HG03060 (cell line): Measurements from ENCODE around the gene LHFPL6.
"Not testable (repeated sequence)": the region's sequence is repeated elsewhere in the genome, so short reads cannot be mapped to it uniquely, and the experiment has no call there.

Experiments used
- ATAC-seq: cut with Tn5 transposase; IDR thresholded peaks from one replicate; pipeline ENCODE4 v1.9.1; 2021; ENCODE audit warnings: low read depth, moderate number of reproducible peaks; ENCODE audit not compliant: unreplicated experiment

Gene LHFPL6

GRCh38 chr13:39369161-39369890 lies 233.7 kb downstream of the LHFPL6 start:
- no peak for ATAC-seq

- ATAC-seq = no peak
Observed at GRCh38 chr13:39365879-39366278, 237.1 kb downstream of the LHFPL6 start.

GRCh38 chr13:39364947-39365468 lies 238.0 kb downstream of the LHFPL6 start:
- ATAC-seq = no peak

- ATAC-seq = no peak
Observed at GRCh38 chr13:39363382-39363772, 239.6 kb downstream of the LHFPL6 start.

- ATAC-seq = no peak
Observed at GRCh38 chr13:39362652-39363381, 240.2 kb downstream of the LHFPL6 start.

GRCh38 chr13:39353988-39354387 lies 249.0 kb downstream of the LHFPL6 start:
- no peak for ATAC-seq

GRCh38 chr13:39350461-39350881 lies 252.5 kb downstream of the LHFPL6 start:
- no peak for ATAC-seq

GRCh38 chr13:39349391-39349960 lies 253.5 kb downstream of the LHFPL6 start:
- ATAC-seq = no peak

- no peak for ATAC-seq
Observed at GRCh38 chr13:39347926-39348901, 254.8 kb downstream of the LHFPL6 start.

- ATAC-seq = no peak
Observed at GRCh38 chr13:39345982-39346381, 257.0 kb downstream of the LHFPL6 start.

- ATAC-seq = no peak
Observed at GRCh38 chr13:39341251-39341650, 261.7 kb downstream of the LHFPL6 start.

- not testable (repeated sequence) for ATAC-seq
Observed at GRCh38 chr13:39338114-39338513, 264.9 kb downstream of the LHFPL6 start.

GRCh38 chr13:39336937-39337336 lies 266.1 kb downstream of the LHFPL6 start:
- ATAC-seq = no peak

GRCh38 chr13:39336207-39336606 lies 266.8 kb downstream of the LHFPL6 start:
- ATAC-seq = no peak

- ATAC-seq = no peak
Observed at GRCh38 chr13:39335721-39336120, 267.3 kb downstream of the LHFPL6 start.

- ATAC-seq = no peak
Observed at GRCh38 chr13:39330504-39330903, 272.5 kb downstream of the LHFPL6 start.

- no peak for ATAC-seq
Observed at GRCh38 chr13:39329182-39329639, 273.8 kb downstream of the LHFPL6 start.

GRCh38 chr13:39327172-39327479 lies 275.9 kb downstream of the LHFPL6 start:
- ATAC-seq = no peak

- no peak for ATAC-seq
Observed at GRCh38 chr13:39326469-39327171, 276.4 kb downstream of the LHFPL6 start.
